Stimulated activated CD4-positive, alpha-beta T cell treated with anti-CD3 and anti-CD28 coated beads, Interleukin-1b, Interleukin-23, amount 100 ng/mL, for 48 hours (primary cell): ENCODE results near the gene MACROD1.

Experiments
- DNase-seq: peaks from one replicate; pipeline ENCODE4 v3.0.0-alpha.2; 2020

The MACROD1 gene

DNA sequence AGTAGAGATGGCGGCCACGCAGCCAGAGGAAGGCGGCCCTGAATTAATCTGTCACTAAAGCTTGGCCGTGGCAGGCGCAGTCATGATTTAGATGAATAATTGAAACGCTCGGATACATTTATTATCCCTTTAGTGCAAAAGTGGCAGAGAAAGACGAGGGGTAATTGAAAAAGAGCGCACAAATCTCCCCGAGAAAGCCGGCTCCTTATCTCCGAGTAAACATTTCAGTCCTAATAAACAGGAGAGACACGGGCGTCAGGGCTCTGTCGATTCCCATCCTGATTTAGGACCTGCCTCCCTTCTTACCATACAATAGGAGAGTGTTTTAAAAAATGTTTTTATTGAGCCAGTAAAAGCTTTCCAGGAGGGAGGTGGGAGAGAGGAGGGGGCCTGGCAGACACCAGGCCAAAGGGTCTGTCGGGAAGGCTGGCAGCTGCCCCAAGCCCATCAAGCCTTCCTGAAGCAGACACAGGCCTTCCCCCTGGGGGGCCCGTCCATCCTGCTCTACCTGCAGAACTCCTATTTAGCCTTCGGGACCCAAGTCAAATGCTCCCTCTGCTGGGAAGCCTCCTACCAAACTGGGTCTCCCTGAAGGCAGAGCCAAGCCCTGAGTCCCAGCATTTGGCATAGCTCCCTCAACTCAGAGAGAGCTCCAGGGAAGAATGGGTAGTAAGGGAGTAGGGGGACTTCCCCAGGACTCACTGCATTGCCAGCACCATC lies 156.8 kb downstream of the MACROD1 start:
- no peak for DNase-seq

DNA sequence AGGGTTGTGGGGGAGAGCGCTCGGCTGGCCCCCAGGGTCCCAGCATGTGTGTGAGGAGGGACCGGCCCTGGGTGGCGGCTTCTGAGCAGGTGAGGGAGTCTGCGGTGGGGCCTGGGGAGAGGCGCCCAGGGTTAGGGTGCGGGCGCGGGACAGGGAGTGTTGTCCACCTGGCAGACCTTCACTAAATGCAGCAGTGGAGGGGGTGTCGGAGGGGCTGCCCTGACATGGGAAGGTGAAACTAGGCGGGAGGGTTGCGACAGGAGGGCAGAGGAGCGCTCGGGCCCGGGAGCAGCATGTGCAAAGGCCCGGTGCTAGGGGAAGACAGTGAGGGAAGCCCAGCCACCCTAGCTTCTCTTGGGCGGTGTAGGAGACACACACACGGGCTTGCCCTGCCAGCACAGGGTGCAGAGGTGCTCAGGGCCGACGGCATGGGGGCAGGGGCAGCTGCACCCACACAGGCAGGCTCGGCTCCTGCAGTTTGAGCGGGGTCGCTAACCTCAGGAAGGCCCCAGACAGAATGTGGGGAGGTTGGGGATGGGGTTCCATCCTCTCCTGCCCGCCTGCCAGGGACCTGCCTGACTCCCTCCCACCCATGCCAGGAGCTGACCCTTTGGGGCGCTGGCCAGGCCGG lies 157.5 kb downstream of the MACROD1 start:
- no peak for DNase-seq

DNA sequence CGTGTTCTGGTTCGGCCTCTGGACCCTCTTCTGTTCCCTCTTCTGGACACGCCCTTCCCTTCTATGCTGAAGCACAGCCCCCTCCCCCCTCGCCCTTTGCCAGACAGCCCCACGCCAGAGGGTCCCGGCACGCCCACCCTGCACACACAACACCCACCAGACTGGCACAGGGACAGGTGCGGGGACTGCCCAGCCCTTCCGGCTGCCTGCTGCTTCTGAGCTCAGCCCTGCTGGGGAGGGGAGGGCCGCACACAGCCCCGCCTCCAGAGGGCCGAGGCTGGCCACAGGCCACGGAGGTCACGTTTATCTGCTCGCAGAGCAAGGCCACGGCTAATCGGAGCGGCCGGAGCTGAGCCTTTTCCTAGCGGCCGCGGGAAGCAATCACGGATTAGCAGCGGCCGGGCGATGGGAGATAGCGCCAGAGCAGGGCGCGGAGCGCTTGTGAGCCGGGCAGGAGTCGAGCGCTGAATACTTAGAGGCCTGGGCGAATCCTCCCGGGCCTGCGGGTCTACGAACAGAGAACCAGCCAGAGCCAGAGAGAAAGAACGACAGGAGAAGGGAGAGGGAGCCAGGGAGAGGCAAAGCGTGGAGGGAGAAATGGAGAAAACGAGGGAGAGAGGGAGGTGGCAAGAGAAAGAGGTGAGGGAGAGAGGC lies 158.2 kb downstream of the MACROD1 start:
- no peak for DNase-seq

DNA sequence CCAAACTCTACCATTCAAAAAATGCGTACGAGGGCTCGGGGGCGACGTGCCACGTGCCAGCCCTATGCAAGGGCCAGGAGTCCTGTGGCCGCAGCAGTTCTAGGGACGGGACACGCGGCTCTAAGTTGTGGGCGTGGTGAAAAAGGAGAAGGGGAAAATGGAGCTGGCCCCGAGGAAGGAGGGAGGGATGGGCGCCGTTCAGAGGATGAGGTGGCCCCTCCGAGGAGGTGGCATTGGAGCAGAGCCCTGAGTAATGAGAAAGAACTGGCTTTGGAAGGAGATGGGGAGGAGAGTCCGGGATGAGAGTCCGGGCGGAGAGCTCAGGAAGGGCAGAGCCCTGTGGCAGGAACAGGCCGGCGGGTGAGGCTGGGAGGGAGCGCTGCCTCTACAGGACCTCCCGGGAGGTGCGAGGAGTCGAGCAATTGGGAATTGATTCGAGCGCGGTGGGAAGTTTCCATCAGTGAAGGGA lies 158.7 kb downstream of the MACROD1 start:
- no peak for DNase-seq

DNA sequence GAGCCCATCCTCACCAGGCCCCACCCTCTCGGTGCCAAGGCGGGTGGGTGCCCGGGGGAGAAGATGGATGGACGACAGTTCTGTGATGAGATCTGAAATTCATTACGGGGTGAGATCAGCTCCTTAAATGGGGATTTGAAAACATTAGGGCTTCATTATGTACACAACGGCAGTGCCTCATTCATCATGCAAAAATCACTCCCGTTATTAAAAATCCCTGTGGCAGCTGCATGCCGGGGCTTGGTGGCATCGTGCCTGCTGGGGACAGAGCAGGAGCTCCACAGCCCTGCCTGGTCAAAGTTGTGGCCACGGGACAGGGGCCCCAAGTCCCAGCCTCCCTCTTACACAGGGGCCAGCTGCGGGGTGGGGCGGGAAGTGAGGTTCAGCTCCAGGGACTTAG lies 159.5 kb downstream of the MACROD1 start:
- DNase-seq: no peak

DNA sequence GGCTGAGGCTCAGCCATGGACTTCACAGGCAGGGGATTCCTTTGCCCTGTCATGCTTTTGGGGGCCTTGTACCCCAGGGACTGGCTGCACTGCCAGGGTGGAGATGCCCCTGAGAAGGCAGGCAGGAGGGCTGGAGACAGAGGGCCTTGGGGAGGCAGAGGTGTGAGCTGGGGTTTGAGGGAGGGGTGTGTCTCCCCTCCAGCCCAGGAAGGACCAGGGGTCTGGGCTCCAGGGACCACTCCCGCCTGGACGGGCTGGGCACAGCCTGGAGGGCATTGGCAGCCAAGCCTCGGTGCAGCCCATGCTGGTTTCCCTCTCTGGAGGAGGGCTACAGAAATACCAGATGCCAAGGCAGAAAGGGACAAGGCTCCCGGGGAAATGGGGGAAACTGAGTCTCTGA lies 160.2 kb downstream of the MACROD1 start:
- no peak for DNase-seq

DNA sequence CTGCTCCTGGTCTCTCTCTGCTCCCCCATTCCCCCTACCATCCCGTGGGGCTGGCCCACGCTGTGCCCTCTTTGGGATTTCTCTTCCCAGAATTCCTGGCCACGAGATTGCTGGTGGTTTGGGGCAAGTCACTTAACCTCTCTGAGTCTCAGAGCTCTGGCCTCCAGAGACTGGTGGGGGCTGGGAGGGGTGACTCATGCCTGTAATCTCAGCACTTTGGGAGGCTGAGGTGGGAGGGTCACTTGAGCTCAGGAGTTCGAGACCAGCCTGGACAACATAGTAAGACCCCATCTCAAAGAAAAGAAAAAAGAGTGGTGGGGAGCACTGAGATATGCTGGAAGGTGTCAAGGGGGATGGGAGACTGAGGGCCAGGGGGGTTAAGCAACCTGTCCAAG lies 161.3 kb downstream of the MACROD1 start:
- DNase-seq: no peak

DNA sequence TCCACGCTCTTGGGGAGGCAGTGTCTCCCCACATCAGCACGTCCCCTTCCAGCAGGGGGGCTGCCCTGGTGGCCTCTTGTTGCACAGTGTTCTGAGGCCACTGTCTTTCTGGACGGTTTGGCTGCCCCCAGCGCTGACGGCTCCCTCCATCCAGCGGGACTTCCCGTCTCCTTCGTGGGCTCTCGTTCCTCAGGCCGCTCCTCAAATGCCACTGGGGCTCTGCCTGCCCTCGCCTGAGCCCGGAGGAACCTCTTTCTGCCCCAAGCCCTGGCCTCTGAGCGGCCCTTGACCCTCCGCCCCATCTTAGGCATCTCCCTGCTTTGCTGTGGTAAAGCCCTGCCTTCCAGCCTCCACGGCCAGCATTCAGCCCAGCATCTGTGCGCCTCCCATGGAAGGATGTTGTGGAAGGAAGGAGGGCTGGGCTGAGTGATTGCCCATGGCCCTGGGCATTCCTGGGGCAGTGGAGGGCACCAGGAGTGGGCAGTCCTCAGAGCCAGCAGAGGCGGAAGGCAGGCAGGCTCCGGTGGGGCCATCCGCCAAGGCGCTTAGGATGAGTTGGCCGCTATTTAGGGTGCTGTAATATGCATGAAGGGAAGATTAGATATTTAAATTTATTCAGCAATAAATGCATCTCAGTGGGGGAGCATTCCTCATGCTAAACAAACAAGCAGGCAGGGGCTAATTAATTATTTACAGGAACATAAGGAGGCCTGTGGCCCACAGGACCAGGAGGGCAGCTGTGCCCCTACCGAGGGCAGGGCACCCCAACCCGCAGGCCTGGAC lies 161.9 kb downstream of the MACROD1 start:
- no peak for DNase-seq

DNA sequence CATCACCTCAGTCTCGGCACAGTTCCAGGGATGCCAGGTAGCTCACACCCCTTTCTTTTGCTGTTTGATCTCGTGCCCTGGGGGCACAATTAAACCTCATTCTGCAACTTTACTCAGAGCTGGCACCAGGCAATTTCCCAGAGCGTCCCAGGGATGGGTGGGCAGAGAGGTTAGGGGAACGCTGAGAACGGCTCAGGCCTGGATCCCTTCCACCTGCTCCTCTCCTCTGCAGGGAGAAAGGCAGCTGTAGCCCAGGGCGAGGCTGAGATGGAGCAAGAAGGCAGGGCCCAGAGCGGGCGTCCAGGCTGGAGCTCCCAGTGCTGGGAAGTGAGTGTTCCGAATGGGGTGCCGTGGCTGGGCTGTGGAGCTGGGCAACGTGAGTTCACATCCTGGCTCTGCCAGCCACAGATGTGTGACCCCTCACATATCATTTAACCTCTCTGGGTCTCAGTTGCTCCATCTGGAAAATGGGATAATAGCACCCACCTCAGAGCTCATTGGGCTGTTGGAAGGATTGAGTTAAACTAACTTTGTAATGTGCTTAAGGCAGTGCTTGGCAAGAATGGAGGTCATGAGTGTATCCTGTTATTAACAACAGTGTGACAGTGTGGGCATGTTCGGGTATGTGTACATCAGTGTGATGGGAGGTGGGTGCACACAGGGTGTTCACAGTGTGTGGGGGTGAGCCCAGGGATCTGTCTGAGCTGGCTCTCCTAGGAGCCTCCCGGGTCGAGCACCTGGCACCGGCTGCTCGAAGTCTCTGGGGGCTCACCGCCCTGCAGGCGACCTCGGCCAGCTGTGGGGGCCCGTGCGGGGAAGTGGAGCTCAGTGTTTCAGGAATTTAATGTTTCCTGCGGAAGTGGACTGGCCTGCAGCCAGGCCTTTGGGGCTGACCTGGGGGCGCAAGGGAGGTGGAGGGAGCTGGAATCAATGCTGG lies 164.2 kb downstream of the MACROD1 start:
- DNase-seq: no peak

DNA sequence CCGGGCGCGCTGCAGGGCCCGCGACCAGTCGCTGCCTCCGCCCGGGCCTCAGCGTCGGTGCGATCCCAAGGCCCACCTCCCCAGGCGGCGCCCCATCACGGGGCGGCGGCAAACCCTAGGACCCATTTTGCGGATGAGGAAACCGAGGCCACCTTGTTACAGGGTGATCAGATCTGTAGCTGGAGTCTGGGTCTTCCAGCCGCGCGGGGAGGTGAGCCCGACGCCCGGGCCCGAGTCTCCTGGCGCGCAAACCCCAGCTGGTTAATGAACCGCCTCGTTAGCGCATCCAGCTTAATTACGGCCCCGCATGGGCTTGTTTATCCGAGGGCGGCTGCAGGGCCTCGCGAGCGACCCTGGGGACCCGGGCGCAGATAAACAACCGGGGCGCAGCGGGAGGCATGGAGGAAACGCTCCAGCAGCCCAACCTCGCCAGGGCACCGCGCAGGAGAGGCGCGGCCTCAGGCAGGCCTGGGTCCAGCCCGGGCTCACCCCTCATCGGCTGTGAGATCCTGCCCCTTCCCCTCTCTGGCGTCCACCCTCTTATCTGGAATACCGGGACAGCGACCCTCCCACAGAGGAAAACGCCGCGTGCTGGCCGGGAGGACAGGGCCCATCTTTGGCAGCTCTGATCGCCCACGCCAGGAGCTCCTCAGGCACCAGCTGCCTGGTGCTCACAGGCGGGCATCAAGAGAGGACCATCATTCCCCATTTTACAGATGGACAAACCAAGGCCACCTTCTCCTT lies 165.0 kb downstream of the MACROD1 start:
- DNase-seq: no peak

DNA sequence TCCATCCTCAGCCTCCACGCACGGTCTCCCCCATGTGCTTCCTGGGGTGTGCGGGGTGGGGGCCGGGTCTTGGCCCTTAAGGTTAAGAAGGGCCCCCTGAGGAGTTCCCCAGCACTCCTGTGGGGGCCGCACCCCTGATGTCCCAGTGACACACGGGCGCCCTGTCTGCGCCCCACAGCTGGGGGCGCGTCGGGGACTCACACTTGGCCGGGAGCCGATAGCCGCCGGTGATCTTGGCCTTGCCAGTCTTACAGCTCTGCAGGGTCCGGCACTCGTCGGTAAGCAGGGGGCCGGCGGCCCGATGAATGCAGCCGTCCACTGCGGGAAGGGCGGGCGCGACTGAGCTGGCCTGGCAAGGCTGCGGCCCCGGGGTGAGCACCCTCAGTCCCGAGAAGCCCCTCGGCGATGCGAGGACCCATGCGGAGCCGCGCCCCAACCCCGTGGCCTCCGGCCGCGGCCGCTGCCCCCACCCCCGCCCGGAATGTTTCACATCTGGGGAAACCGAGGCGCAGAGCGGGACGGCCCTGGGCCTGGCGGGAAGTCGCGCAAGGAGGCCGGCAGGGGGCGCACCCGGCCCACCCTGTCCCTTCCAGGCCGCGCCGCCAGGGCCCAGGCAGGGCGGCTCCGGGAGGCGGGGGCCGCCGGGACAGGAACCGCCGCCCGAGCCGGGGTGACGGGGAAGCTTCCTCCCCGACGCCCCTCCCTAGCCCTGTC lies 165.7 kb downstream of the MACROD1 start:
- DNase-seq: peak; percentile 66

DNA sequence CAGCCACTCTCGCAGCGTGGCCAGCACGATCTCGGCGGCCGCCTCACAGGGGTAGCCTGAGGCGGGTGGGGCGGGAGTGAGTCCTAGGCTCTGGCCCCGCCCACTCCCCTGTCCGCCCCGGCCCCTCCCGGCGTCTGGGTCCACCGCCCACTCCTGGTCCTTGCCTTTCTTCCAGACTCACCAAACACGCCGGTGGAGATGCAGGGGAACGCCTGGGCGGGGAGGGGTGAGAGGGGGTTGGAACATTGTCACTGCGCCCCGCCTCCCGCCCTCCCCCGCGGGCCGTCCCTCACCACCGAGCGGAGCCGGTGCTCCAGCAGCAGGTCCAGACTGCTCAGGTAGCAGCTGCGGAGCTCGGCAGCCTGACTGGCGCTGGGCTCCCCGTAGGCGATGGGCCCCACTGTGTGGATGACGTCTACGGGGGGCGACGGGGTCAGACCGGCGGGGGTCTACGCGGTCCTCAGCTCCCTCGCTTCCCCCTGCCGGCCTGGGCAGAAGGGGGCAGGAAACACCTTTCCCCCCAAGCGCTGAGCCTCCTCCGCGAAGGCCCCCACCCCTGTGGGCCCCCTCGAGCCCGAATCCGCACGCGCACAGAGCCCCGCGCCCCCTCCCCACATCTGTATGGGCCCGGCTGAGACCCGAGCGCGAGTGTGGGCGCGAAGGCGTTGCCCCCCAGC lies 166.4 kb downstream of the MACROD1 start:
- DNase-seq: peak; percentile 47

DNA sequence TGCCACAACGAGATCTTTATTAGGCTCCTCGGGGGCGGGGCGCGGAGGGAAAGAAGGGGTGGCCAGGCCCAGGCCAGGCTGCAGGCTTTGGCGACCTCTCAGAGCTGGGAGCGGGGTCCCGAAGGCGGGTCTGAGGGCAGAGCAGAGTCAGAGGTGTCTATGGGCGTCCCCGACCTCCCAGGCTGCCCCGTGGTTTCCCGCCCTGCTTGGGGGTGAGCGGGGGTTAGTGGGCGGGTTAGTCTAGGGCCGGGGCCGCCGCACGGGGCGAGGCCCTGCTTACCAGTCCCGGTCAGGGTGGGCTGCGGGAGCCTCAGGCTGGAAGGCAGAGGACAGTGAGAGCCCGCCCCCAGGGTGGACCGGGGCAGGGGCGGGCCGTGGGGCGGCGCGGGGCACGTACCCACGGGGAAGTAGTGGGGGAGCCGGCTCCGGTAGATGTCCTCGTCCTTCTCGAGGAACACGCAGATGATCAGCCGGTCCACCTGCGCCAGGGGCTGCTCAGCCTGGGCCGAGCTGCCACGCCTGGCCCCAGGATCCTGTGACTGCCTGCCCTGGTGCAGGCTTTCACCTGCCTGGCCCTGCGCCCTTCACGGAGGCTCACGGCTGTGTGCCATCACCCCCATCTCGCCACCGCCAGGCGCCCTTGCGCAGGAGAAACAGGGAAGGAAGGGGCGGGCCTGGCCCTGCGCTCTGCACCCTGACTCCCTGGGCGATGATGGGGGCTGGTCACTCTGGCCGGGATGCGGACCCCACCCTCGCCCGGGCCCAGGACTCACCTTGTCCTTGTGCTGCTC lies 167.2 kb downstream of the MACROD1 start:
- no peak for DNase-seq

DNA sequence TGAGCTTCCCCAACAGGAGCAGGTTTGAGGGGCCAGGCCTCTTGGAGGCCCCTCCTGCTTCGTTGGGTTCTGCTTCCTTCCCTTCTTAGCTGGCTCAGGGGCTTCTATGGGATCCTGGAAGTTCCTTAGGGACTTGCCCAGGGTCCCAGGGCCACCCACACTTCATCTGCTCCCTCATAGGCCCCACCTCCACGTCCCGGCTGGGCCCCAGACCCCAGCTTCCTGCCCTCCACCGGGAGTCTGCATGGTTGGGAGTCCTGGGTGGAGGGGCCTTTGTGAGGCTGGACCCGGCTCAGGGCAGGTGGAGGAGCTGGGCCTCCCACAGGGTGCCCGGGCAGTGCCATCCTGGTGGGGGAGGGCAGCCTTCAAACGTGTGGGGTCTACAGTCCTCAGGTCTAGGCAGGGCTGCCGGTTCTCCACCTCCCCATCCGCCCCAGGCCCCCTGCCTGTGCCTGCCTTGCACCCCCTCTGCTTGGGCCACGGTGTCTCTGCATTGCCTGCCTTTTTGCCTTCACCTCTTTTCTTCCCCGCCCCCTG lies 168.0 kb downstream of the MACROD1 start:
- no peak for DNase-seq

DNA sequence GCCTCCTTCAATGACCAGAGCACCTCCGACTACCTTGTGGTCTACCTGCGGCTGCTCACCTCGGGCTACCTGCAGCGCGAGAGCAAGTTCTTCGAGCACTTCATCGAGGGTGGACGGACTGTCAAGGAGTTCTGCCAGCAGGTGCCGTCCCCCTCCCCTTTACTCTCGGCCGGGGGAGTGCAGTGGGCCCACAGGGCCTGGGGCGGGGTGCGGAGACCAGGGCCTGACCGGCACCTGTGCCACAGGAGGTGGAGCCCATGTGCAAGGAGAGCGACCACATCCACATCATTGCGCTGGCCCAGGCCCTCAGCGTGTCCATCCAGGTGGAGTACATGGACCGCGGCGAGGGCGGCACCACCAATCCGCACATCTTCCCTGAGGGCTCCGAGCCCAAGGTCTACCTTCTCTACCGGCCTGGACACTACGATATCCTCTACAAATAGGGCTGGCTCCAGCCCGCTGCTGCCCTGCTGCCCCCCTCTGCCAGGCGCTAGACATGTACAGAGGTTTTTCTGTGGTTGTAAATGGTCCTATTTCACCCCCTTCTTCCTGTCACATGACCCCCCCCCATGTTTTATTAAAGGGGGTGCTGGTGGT lies 168.7 kb downstream of the MACROD1 start:
- DNase-seq: no peak

DNA sequence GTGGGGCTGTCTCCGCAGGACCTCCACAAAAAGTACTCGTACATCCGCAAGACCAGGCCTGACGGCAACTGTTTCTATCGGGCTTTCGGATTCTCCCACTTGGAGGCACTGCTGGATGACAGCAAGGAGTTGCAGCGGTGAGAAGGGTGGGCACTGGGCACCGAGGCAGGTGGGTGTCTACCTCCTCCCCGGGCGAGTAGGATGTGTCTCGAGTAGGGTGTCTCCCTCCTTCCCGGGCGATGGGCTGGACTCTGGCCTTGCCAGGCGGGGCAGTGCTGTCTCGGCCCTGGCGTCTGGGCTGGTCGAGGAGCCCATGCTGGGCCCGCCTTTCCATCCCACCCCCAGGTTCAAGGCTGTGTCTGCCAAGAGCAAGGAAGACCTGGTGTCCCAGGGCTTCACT lies 169.4 kb downstream of the MACROD1 start:
- no peak for DNase-seq

DNA sequence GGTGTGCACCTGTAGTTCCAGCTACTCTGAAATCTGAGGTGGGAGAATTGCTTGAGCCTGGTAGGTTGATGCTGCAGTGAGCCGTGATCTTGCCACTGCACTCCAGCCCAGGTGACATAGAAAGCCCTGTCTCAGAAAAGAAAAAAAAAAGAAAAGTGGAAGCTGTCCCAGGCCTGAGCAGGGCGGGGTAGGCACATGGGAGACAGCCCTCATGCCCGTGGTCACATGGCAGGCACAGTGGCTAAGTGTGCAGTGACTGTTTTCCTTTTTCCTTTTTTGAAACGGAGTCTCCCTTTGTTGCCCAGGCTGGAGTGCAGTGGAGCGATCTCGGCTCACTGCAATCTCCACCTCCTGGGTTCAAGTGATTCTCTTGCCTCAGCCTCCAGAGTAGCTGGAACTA lies 171.9 kb downstream of the MACROD1 start:
- no peak for DNase-seq

DNA sequence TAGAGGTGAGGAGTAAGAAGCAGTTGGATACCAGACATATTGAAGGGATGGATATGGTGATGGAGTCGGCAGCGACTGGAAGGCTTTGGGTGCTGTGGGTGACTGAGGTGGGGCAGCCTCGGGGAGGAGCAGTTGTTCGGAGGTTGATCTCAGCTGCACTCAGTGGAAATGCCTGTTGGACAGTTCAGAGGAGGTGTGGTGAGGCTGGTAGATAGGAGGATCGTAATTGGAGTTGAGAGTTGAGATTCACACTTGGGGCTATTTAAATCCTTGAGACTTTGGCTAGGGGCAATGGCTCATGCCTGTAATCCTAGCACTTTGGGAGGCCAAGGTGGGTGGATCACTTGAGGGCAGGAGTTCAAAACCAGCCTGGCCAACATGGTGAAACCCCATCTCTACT lies 172.8 kb downstream of the MACROD1 start:
- no peak for DNase-seq

DNA sequence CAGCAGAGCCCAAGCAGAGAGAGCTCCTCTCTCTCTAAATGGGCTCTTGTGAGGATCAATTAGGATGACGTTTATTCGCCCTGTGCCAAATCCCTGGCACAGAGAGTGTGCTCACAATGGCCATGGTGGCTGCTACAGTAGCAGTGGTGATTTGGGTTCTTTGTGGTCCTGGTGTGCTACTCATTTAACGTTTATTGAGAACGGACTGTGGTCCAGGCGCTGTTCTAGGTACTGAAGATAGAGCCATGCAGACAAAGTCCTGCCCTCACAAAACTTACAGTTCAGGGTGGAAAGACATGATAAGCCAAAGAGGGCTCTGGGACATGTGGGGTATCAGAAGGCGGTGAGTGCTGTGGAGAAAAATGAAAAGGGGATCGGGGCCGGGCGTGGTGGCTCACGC lies 174.4 kb downstream of the MACROD1 start:
- no peak for DNase-seq
